Dedifferentiated amniotic fluid mesenchymal stem cell (primary cell): ENCODE measurements around the gene ZMYND12.
A peak's percentile ranks its signal among the peaks of the same experiment; 100 is the strongest.
"Not testable (repeated sequence)": the region's sequence is repeated elsewhere in the genome, so short reads cannot be mapped to it uniquely, and the experiment has no call there.

ENCODE experiments used
- DNase-seq: peaks from one replicate; pipeline ENCODE4 v3.0.0-alpha.2; 2016; ENCODE audit errors: extremely low spot score

The ZMYND12 gene, protein sequence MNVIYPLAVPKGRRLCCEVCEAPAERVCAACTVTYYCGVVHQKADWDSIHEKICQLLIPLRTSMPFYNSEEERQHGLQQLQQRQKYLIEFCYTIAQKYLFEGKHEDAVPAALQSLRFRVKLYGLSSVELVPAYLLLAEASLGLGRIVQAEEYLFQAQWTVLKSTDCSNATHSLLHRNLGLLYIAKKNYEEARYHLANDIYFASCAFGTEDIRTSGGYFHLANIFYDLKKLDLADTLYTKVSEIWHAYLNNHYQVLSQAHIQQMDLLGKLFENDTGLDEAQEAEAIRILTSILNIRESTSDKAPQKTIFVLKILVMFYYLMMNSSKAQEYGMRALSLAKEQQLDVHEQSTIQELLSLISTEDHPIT

DNA sequence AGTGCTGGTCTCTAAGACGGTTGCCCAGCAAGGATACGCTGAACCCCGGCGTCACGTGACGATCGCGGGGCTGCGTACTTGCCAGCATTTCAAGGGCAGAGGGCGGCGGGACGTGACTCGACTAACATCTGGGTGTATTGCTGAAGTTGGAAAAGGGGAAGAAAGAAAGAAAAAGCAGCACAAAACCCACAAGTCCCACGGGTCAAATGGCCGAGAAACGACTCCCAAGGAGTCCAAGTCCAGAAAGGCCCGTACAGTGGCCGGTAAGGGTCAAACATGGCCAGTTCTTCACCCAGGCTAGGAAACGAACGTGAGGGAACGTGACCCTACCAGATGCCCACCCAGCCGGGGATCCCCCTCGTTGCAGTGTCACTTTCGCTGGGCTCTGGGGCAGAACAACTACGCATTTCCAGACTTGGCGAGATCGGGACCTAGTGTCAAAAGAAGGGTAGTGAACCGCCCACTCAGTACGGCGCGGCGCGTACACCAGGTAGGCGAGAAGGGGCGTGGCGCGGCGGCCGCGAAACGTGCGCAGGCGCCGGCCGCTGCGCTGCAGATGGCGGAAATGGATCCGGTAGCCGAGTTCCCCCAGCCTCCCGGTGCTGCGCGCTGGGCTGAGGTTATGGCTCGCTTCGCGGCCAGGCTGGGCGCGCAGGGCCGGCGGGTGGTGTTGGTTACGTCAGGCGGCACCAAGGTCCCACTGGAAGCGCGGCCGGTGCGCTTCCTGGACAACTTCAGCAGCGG is at the start of gene ZMYND12, which contains the start of gene PPCS:
ZMYND12 (minus strand) TSS at position 13 of the 744 bp plus-strand sequence. CDS start 25 bp downstream, outside the sequence.
PPCS (plus strand) TSS at position 534 of the 744 bp plus-strand sequence; CDS start at position 557, 23 bp downstream.
- no peak for DNase-seq

DNA sequence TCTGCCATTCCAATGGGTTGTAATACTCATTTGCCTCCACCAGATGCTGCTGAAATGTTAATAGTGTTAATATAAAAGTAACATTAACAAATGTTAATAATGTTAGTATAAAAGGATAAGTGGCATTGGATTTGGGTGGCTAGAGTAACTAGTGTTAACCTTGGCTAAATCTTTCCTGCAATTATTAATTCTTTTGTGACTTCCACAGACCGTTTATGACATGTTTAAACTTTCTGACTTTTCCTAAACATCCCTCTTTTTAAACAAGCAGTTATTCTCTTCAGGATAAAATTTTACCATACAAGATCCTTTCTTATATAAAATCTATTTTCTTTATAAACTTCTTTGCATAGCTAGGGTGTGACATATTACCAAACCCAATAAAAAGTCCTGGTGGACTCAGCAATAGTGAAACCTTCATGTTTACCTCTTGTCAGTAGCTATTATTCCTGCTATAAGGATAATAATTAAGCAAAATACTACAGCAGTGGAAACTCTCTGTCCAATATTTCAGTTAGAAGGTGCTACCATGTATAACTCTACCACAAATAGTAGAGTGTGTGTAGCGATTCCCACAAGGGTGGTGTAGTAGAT is 48.8 kb upstream of the ZMYND12 start:
- no peak for DNase-seq

DNA sequence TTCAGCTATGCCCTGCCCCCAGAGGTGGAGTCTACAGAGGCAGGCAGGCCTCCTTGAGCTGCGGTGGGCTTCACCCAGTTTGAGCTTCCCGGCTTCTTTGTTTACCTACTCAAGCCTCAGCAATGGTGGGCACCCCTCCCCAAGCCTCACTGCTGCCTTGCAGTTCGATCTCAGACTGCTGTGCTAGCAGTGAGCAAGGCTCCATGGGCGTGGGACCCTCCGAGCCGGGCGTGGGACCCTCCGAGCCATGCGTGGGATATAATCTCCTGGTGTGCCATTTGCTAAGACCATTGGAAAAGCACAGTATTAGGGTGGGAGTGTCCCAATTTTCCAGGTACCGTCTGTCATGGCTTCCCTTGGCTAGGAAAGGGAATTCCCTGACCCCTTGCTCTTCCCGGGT is 46.2 kb upstream of the ZMYND12 start:
- not testable (repeated sequence) for DNase-seq

DNA sequence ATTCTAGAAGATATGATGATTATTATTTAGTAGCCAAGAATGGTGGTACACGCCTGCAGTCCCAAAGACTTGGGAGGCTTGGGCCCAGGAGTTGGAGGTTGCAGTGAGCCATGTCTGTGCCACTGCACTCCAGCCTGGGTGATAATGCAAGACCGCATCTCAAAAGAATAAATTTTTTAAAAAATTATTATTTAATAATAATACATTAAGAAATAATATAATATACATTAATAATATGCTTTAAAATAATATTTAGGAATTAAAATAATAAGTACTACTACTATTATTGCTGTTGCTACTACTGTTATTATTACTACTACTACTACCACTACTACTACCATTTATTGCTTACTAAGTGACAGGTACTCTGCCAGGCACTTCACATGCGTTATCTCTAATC is 34.4 kb upstream of the ZMYND12 start:
- DNase-seq = no peak

DNA sequence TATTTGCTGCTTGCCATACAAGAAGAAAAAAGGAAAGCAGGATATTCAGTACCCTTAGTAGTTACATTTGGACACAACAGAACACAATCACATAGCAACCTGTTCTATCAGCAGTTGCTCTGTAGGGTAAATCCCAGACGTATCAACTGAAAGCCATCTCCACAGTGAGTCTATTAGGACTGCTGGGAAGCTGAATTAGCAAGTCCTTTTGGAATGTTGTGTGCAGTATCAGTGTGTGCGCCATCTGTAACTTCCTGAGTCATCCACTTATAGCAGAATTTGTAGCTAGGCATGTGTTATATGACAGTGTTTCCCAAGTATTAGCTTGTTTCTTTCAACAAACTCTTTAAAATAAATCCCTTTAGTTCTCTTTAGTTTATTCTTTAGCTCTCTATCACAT is 28.6 kb upstream of the ZMYND12 start:
- peak; percentile 68 for DNase-seq

DNA sequence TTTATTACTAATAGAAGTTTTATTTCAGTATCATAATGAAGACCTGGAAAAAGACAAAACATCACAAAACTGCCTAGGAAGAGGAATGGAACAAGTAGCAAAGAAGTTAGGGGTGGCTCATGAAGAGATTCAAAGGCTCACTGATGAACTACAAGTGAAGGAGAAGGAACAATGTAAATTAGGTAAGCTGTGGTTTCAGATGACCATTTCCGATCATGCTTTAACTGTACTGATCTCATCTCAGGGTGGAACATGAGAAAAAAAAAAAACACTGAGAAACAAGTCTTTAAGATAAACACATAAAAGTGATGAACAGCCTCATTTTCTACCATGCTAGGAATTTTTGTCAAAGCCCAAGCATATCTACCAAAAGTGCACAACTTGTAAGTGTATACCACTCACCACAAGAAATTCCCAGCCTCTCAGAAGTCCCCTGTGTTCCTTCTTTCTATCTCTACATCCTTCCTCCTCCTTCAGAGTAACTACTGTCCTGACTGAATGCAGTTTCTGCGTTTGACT is 26.9 kb upstream of the ZMYND12 start:
- no peak for DNase-seq

DNA sequence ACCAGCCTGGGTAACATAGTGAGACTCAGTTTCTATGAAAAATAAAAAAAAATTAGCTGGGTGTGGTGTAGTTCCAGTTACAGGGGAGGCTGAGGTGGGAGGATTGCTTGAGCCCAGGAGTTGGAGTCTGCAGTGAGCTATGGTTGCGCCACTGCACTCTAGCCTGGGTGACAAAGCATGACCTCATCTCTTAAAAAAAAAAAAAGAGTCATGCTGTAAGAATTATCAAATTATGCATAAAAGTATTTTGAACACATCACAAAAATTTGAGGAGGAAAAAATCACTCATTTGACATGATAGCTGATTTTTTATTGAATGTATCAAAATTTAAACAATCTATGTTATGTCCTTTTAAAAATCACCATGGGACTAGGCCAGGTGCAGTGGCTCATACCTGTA is 25.1 kb upstream of the ZMYND12 start:
- no peak for DNase-seq

DNA sequence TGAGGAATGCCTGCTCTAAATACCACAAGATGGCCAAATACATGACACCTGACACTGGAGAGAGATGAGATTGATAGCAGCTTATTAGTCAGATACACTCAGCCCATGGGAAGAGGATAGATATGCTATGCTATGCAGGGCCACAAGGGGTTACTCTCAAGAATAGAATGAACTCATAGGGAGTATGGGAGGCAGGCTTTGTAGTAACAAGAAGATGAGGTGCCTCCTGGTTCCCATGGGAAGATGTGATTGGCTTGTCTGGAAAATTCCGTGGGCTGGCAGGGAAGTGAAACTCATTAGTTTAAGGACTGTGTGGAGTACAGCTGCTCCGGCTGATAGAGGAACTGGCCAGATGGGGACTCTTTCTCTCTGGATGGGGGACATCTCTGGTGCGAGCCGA is 23.8 kb upstream of the ZMYND12 start:
- DNase-seq = no peak

DNA sequence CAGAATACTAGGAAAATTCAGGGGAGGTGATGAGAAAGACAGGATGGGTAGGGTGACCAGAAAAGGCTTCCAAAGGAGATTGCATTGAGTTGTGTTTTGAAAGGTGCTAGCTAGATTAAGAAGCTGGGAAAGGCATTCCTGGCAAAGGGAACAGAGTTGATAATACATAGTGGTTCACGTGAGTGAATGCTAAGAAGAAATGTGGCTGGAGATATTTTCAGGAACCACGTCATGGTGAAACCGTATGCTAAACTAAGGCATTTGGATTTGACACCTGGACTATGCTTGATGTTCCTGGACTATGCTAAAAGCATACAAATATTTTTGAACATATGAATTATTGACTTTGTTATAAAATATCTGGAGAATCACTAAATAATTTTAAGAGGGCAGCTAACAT is 22.0 kb upstream of the ZMYND12 start:
- DNase-seq = no peak

DNA sequence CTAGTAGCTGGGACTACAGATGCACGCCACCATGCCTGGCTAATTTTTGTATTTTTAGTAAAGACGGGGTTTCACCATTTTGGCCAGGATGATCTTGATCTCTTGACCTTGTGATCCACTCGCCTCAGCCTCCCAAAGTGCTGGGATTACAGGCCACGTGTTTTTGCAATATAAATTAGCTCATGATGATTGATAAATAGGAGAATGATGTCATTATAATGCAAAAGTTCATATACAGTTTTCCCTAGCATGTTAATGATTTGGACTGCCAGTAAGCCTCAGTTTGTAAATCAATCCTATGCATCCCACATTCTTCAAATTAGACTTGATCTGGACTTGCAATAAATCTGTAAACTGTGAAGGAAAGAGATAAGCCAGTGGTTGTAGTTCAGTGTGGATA is 21.5 kb upstream of the ZMYND12 start:
- not testable (repeated sequence) for DNase-seq

DNA sequence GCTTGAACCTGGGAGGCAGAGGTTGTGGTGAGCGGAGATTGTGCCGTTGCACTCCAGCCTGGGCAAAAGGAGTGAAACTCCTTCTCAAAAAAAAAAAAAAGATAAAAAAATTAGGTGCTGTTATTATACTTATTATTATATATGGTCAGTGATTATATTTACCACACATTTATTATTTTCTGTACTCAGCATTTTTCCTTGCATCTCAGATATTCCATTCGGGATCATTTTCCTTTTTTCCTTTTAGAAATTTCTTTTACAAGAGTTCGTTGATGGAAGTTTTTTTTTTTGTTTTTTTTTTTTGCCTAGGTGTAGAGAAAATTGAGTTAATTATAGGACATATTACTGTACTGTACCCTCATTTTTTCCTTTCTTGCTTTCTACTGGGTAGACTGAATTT is 20.8 kb upstream of the ZMYND12 start:
- DNase-seq = no peak

DNA sequence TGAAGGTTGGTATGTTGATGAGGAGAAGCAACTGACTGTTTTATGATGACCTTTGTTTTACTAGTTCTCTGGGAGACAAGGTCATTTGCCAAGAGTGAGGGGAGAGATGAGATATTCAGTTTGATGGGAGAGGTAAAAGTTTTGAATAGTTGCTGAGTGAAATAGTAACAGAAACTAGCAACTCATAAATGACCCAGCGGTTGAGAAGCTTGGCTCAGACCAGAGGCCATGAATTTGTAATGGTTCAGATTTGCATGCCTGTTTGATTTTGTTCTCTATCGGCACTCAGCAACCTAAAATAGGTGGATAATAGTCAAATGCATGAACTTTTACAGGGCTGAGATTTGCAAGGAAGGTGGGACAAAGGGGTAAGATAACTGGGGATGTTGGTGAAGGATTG is 13.9 kb upstream of the ZMYND12 start:
- DNase-seq = no peak

DNA sequence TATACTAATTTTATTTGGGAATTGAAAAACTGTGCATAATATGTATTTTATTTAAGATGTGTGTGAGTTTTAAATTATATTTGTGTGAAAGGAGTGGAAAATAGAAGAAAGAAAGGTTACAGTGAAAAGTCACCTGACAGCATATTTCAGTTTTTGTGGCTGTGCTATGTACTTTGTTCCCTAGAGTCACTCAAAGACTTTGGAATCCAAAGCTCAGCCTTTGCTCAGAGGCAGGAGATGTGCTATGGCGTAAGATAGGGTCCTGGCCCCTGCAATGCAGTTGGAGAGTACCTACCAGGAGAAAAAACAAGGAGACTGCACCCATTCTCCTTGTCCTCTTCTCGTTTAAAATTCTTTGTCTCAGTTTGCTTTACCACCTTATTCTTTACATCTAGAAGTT is 10.2 kb upstream of the ZMYND12 start:
- DNase-seq = no peak

DNA sequence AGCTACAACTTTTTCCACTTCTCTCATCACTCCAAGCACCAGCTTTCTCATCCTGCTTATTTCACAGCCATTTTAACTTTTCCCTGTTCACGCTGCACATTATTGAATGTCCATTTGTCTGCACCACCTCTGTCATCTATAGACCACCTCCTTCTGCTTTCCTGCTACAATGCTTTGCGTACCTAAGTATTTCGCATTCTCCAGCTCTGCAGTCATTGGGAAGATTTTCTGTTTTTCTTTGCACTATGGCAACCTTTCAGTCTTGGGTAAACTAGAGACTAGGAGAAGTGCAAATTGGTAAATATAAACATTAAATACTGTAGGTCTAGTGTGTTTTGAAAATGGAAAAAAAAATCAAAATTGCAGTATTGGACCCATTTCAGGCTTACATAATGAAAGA is 8.1 kb upstream of the ZMYND12 start:
- DNase-seq = no peak

DNA sequence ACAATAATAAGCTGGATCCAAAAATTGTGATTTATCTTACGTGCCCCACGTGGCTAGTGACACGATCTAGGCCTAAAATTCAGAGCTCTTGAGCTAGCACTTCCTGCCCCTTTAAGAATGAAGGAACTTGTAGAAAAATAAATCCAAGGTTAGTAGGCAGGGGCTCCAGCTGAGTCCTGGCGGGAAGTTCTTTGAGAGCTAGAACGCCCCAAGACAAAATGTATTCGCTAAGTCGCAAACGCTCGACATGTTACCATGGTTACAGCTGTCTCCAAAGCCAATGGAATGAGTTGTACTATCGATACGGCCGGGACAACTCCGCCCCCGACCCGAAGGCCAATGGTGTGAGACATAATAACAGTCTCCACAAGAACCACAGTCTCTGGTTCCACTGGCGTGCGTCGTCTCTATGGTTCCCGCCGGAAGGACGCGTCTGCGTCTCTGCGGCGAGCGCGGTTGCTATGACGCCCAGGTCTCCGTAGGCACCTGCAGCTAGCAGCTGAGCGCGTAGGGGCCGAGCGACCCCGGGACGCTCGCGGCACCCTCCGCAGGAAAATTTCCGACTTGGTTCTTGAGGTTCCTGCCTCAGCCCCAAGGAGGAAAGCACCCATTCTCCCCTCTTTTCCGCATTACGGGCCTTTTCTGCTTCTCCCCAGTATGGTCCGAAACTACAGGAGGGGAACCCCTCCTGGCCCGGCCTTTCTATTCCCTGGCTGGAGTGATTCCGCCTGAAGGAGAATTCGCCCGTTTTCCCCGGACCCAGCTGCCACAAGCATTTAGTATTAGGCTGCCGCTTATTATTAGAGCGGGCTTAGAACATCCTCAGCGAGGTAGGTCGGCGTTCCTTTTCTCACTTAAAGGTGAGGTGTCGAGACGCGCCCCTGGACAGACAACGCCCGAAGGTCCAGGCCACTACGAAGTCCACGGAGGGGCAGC is 7.3 kb upstream of the ZMYND12 start, which contains the start of gene CCDC30:
CCDC30 (plus strand) TSS at position 459 of the 936 bp plus-strand sequence. CDS start 17,266 bp downstream, outside the sequence.
- peak; percentile 98 for DNase-seq

DNA sequence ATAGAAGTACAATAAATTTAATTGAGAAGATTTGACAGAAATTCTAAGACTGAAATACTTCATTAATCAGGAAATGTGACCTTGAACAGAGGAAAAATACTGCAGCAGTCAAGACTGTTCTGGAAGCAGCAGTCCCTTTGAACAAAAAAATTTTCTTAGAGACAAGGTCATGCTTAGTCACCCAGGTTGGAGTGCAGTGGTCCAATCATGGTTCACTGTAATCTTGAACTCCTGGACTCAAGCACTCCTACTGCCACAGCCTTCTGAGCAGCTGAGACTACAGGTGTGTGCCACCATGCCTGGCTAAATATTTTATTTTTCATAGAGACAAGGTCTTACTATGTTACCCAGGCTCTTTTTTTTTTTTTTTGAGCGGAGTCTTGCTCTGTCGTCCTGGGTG is 5.4 kb upstream of the ZMYND12 start:
- no peak for DNase-seq

DNA sequence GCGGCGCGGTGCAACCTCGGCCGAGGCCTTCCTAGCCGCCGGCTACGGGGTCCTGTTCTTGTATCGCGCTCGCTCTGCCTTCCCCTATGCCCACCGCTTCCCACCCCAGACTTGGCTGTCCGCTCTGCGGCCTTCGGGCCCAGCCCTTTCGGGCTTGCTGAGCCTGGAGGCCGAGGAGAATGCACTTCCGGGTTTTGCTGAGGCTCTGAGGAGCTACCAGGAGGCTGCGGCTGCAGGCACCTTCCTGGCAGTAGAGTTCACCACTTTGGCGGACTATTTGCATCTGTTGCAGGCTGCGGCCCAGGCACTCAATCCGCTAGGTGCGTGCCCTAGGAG is 900 bp upstream of the ZMYND12 start:
- no peak for DNase-seq

DNA sequence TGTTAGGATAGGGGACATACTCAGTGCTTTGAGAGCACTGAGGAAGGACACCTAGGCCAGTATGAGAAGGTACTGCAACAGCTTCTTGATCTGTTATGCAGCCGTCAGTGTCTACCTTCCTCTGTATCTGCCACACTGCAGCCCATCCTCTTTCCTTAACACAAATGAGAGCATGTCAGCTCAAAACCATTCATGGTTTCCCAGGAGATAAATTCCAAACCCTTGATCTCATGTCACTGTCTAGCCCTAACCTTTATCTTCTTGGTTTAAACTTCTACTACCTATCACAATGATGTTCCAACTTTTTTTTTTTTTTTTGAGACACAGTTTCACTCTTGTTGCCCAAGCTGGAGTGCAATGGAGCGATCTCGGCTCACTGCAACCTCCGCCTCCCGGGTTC is 1.4 kb downstream of the ZMYND12 start:
- no peak for DNase-seq

DNA sequence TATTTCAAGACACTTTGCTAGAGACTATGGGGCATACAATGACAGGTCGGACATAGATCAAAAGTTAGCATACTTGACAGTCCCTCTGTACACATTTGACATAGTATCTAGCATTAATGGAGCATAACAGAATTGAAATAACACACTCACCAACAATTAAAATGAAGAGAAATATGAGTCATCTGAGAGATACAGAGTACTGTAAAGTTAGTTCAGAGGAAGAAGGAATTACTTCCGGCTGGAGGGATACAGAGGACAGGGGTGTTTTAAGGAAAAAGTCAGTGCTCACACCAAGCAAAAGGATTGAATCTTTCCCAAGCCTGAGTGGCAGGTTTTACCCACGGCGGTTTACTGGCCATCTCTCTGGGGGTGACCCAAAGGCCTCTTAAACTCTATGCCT is 2.4 kb downstream of the ZMYND12 start:
- no peak for DNase-seq

DNA sequence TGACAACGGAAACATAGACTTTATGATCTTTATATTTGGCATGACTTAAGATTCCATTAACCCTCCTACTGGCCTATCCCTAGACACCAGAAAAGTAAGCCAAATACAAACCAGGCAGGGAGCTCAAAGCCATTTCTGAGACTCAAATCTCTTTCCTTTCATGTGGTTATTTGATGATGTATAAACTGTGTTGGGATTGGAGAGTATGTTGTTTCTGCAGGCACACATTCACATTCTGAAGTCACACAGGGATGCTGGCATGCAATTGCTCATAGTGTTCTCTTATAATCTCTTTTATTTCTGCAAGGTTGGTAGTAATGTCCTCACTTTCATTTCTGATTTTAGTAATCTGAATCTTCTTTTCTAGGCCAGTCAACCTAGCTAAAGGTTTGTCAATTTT is 5.8 kb downstream of the ZMYND12 start:
- no peak for DNase-seq

DNA sequence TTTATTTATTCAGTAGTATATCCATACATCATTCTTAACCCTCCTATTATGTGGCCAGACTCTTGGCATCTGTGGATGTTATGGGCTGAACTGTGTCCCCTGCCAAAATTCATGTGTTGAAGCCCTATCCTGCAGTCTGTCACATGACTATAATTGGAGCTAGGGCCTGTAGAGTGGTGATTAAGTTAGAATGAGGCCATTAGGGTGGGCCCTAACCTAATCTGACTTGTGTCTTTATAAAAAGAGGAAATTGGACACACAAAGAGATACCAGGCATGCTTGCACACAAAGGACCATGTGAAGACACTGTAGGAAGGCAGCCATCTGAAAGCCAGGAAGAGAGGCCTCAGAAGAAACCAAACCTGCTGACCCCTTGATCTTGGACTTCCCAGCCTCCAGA is 6.6 kb downstream of the ZMYND12 start:
- no peak for DNase-seq
